ENCODE measurements around the gene ZBED4. TPM values are rescaled to one million over a fixed set of nuclear protein-coding genes. Genes with fewer than 3 reads are reported as not detected.
"Not testable (repeated sequence)": the region's sequence is repeated elsewhere in the genome, so short reads cannot be mapped to it uniquely, and the experiment has no call there.

ZBED4 gene
- 18.9 and 23.4 TPM in 2 replicates for total RNA-seq (2014; rRNA removed; shearing (Covaris generic))
- polyA plus RNA-seq (2015; cell fraction: cytosol; rRNA removed): 25.5 and 32.7 TPM in 2 replicates
- 24.3 and 27.1 TPM in 2 replicates for polyA plus RNA-seq (2015; cell fraction: nucleus; rRNA removed)

GRCh38 chr22:49852898-49853894 lies at the start of gene ZBED4:
ZBED4 (plus strand) TSS chr22:49853844; CDS start chr22:49883663, 29,819 bp downstream.
- peak; percentile 98 for DNase-seq (ENCODE audit: low read depth, low spot score)
- in situ Hi-C loops (cut with HindIII; ENCODE audit: low pct_unique_long_range_greater_than_20kb, low sequenced_read_pairs): no loop called here

- in situ Hi-C loops (cut with HindIII; ENCODE audit: low pct_unique_long_range_greater_than_20kb, low sequenced_read_pairs): no loop called here
- DNase-seq (ENCODE audit: low read depth, low spot score): no peak
Observed at GRCh38 chr22:49807129-49807528, 46.5 kb upstream of the ZBED4 start.

- in situ Hi-C loops (cut with HindIII; ENCODE audit: low pct_unique_long_range_greater_than_20kb, low sequenced_read_pairs): no loop called here
- no peak for DNase-seq (ENCODE audit: low read depth, low spot score)
Observed at GRCh38 chr22:49807780-49808708, 45.6 kb upstream of the ZBED4 start.

- in situ Hi-C loops (cut with HindIII; ENCODE audit: low pct_unique_long_range_greater_than_20kb, low sequenced_read_pairs): no loop called here
- no peak for DNase-seq (ENCODE audit: low read depth, low spot score)
Observed at GRCh38 chr22:49810363-49811019, 43.2 kb upstream of the ZBED4 start.

GRCh38 chr22:49811020-49811791 lies 42.4 kb upstream of the ZBED4 start:
- in situ Hi-C loops (cut with HindIII; ENCODE audit: low pct_unique_long_range_greater_than_20kb, low sequenced_read_pairs): no loop called here
- no peak for DNase-seq (ENCODE audit: low read depth, low spot score)

GRCh38 chr22:49812838-49813237 lies 40.8 kb upstream of the ZBED4 start:
- DNase-seq (ENCODE audit: low read depth, low spot score): no peak
- in situ Hi-C loops (cut with HindIII; ENCODE audit: low pct_unique_long_range_greater_than_20kb, low sequenced_read_pairs): no loop called here

GRCh38 chr22:49814164-49814686 lies 39.4 kb upstream of the ZBED4 start:
- no peak for DNase-seq (ENCODE audit: low read depth, low spot score)
- in situ Hi-C loops (cut with HindIII; ENCODE audit: low pct_unique_long_range_greater_than_20kb, low sequenced_read_pairs): no loop called here

- no peak for DNase-seq (ENCODE audit: low read depth, low spot score)
- in situ Hi-C loops (cut with HindIII; ENCODE audit: low pct_unique_long_range_greater_than_20kb, low sequenced_read_pairs): no loop called here
Observed at GRCh38 chr22:49814856-49815255, 38.8 kb upstream of the ZBED4 start.

GRCh38 chr22:49815641-49816091 lies 38.0 kb upstream of the ZBED4 start:
- DNase-seq (ENCODE audit: low read depth, low spot score): no peak
- in situ Hi-C loops (cut with HindIII; ENCODE audit: low pct_unique_long_range_greater_than_20kb, low sequenced_read_pairs): no loop called here

- DNase-seq (ENCODE audit: low read depth, low spot score): no peak
- in situ Hi-C loops (cut with HindIII; ENCODE audit: low pct_unique_long_range_greater_than_20kb, low sequenced_read_pairs): no loop called here
Observed at GRCh38 chr22:49817359-49817758, 36.3 kb upstream of the ZBED4 start.

GRCh38 chr22:49820984-49821383 lies 32.7 kb upstream of the ZBED4 start:
- in situ Hi-C loops (cut with HindIII; ENCODE audit: low pct_unique_long_range_greater_than_20kb, low sequenced_read_pairs): no loop called here

GRCh38 chr22:49821741-49822140 lies 31.9 kb upstream of the ZBED4 start:
- DNase-seq (ENCODE audit: low read depth, low spot score); in situ Hi-C loops (cut with HindIII; ENCODE audit: low pct_unique_long_range_greater_than_20kb, low sequenced_read_pairs): not testable (repeated sequence)

More at GRCh38 chr22:49820984-49821383, 32.7 kb upstream of the ZBED4 start:
- DNase-seq (ENCODE audit: low read depth, low spot score): no peak

GRCh38 chr22:49823289-49824045 lies 30.2 kb upstream of the ZBED4 start:
- no peak for DNase-seq (ENCODE audit: low read depth, low spot score)
- in situ Hi-C loops (cut with HindIII; ENCODE audit: low pct_unique_long_range_greater_than_20kb, low sequenced_read_pairs): no loop called here

GRCh38 chr22:49824185-49824925 lies 29.3 kb upstream of the ZBED4 start:
- in situ Hi-C loops (cut with HindIII; ENCODE audit: low pct_unique_long_range_greater_than_20kb, low sequenced_read_pairs): no loop called here
- no peak for DNase-seq (ENCODE audit: low read depth, low spot score)

GRCh38 chr22:49824936-49825335 lies 28.7 kb upstream of the ZBED4 start:
- no peak for DNase-seq (ENCODE audit: low read depth, low spot score)
- in situ Hi-C loops (cut with HindIII; ENCODE audit: low pct_unique_long_range_greater_than_20kb, low sequenced_read_pairs): no loop called here

Data from SK-MEL-5 (cell line).